ENCODE data around the gene GGCX. TPM values are rescaled to one million over a fixed set of nuclear protein-coding genes. Genes with fewer than 3 reads are reported as not detected.
"Not testable (repeated sequence)": the region's sequence is repeated elsewhere in the genome, so short reads cannot be mapped to it uniquely, and the experiment has no call there.

GGCX gene
- total RNA-seq, 1 donor from 2014 or later: 27.0 TPM

DNA sequence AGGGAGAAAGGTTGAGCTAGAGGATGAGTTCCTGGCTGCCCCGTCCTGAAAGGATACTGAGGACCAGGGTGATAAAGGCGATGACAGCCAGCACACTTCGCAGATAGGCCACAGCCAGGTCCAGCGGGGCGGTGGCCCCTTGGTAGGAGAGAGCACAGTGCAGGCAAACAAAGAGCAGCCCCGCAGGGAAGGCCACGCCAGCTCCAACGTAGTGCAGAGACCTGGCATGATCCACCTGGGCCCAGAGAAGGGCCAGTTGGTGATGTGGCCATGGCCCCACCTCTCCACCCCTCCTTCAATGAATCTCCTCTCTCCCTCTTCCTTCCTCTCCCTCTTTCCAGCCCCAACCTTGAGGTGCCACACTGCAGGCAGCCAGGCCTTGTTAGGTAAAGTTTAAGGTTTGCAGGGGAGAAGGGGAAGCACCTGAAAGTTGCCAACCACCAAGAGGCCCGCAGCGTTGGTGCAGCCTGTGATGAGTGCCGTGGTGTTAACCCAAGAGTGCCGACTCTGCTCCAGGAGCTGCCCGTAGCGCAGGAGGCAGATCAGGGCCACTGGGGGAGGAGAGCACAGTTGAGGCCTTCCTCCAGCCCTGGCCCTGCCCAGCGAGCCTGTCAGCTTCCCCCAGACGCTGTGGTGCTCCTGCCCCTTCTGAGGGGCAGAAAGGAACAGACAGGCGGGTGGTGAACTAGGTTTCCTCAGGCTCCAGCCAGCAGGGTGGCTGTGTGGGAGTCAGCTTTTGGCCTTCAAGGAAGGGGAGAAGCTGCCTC, 38.4 kb upstream of the GGCX start:
- Mint-ChIP-seq H3K4me1 (ENCODE audit: low read depth) (peaks cover 20% of the 10 kb centered on the region), H3K27ac (no peak overlapping the region)
- intact Hi-C loops (cut with micrococcal nuclease): loop anchor here (5.0 kb wide), 2 partner anchors 62 to 182 kb away; partner anchors contain the start of genes MAT2A and SH2D6

DNA sequence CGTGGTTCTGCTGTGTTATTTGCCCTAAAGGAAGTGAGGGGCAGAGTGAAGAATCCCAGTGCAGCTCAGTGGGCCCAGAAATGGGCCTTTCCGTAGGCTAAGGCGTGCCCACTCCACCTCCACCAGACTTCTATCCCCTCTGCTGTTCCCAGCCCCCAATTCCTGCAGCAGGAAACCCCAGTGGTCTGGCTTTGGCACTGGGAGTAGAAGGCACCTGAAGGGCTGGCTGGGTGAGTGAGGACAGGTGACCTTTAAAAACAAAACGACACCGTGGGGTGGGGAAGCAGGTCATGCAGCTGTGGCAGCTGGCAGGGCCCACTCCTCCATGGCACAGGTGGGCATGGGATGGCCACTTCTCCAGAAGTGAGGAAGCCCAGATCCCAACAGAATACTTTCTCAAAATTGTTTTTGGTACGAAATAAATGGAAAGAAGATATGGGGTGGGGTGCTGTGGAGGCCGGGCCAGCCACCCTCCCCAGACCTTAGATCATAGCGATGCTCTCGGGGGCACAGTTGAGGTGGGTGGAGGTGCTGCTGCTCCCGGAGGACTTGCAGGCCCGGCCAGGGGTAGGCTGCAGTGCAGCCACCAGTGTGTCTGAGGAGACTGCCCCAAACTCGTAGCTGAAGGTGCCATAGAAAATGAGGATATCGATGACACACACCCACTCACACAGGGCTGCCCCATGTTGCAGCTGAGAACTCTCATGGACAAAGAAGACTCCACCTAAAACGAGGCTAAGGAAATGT, 37.5 kb upstream of the GGCX start:
- intact Hi-C loops (cut with micrococcal nuclease): loop anchor here (5.0 kb wide), 1 partner anchor 181 kb away; the partner anchor contains the start of gene SH2D6
- no peak overlapping the region for H3K27ac Mint-ChIP-seq
- H3K4me3 Mint-ChIP-seq (ENCODE audit: low read depth): no peak overlapping the region

More for the DNA sequence above, 38.4 kb upstream of the GGCX start:
- DNase-seq (ENCODE audit: low spot score): no peak
- Mint-ChIP-seq H3K9me3 (no peaks in the 10 kb centered on the region), H3K27me3 (ENCODE audit: low read depth) (no peaks in the 10 kb centered on the region), H3K4me3 (ENCODE audit: low read depth) (no peak overlapping the region), H3K36me3 (ENCODE audit: low read depth) (peaks cover 31% of the 10 kb centered on the region)

DNA sequence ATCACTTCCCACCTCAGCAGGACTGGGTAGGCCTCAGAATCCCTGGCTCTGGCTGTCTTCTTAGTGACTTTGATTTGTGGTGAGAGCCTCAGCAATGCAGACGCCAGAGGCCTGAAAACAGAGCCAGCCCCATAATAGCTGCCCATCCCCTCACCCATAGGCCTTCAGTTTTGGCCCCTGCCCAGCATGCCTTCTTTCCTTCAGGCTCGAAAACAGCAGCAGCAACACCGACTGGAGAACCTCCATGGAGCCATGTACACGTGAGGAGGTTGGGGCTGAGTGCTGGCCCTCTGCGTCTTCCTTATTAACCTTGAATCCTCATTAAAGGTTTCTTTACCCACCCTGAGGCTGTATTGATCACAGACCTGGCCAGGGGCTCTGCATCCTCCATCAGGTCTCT, 35.9 kb upstream of the GGCX start:
- Mint-ChIP-seq H3K9me3 (no peaks in the 10 kb centered on the region), H3K36me3 (ENCODE audit: low read depth) (peaks cover 28% of the 10 kb centered on the region), H3K4me3 (ENCODE audit: low read depth) (peak overlapping the region; percentile 96), H3K27me3 (ENCODE audit: low read depth) (no peaks in the 10 kb centered on the region), H3K27ac (no peak overlapping the region), H3K4me1 (ENCODE audit: low read depth) (peaks cover 21% of the 10 kb centered on the region)
- intact Hi-C loops (cut with micrococcal nuclease): loop anchor here (5.0 kb wide), 1 partner anchor 180 kb away; the partner anchor contains the start of gene SH2D6
- DNase-seq (ENCODE audit: low spot score): no peak

More for the DNA sequence above, 37.5 kb upstream of the GGCX start:
- Mint-ChIP-seq H3K36me3 (ENCODE audit: low read depth) (peaks cover 31% of the 10 kb centered on the region), H3K9me3 (no peaks in the 10 kb centered on the region), H3K27me3 (ENCODE audit: low read depth) (no peaks in the 10 kb centered on the region), H3K4me1 (ENCODE audit: low read depth) (peaks cover 25% of the 10 kb centered on the region)
- no peak for DNase-seq (ENCODE audit: low spot score)

DNA sequence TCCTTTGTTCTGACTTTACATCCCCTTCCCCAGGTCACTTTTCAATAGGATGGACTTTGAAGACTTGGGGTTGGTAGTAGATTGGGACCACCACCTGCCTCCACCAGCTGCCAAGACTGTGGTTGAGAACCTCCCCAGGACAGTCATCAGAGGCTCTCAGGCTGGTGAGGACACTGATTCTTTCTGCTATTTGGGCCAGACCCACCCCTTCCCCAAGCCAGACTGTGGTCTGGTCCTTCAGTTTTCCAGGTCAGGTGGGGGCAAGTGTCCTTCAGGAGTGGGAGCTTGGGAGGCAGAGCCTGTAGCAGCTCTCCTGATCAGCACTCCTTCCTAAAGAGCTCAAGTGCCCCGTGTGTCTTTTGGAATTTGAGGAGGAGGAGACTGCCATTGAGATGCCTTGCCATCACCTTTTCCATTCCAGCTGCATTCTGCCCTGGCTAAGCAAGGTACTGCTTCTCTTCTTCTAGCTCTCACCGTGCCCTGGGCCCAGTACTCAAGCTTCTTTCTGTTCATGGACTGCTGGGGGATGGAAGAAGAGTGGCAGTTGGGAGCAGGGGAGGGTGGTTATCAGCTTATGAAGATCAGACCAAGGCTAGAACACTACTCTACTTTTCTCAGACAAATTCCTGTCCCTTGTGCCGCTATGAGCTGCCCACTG, 35.3 kb upstream of the GGCX start:
- peaks cover 28% of the 10 kb centered on the region for H3K36me3 Mint-ChIP-seq (ENCODE audit: low read depth)
- no peak for DNase-seq (ENCODE audit: low spot score)
- no peaks in the 10 kb centered on the region for H3K27me3 Mint-ChIP-seq (ENCODE audit: low read depth)
- H3K4me3 Mint-ChIP-seq (ENCODE audit: low read depth): peak overlapping the region; percentile 96
- H3K27ac Mint-ChIP-seq: no peak overlapping the region
- no peaks in the 10 kb centered on the region for H3K9me3 Mint-ChIP-seq
- intact Hi-C loops (cut with micrococcal nuclease): loop anchor here (5.0 kb wide), 1 partner anchor 179 kb away; the partner anchor contains the start of gene SH2D6
- peaks cover 19% of the 10 kb centered on the region for H3K4me1 Mint-ChIP-seq (ENCODE audit: low read depth)

DNA sequence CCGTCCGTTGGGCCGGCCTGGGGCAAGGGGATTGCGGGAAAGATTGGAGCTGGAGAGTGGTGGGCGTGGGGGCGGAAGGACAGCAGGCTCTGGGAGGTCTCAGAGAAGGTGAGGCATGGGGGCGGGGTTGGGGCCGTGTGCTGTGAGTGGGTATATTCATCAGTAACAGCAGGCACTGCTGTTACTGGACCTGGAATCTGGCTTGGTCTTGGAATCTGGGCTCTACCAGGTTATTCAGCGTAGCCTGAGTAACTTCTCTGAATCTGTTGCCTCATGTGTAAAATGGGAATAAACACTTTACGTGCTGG, 34.7 kb upstream of the GGCX start:
- Mint-ChIP-seq H3K4me3 (ENCODE audit: low read depth) (peak overlapping the region; percentile 96), H3K36me3 (ENCODE audit: low read depth) (peaks cover 32% of the 10 kb centered on the region), H3K27ac (peak overlapping the region; percentile 96), H3K9me3 (no peaks in the 10 kb centered on the region), H3K4me1 (ENCODE audit: low read depth) (peaks cover 18% of the 10 kb centered on the region), H3K27me3 (ENCODE audit: low read depth) (no peaks in the 10 kb centered on the region)
- no peak for DNase-seq (ENCODE audit: low spot score)
- intact Hi-C loops (cut with micrococcal nuclease): loop anchor here (5.0 kb wide), 1 partner anchor 179 kb away; the partner anchor contains the start of gene SH2D6

DNA sequence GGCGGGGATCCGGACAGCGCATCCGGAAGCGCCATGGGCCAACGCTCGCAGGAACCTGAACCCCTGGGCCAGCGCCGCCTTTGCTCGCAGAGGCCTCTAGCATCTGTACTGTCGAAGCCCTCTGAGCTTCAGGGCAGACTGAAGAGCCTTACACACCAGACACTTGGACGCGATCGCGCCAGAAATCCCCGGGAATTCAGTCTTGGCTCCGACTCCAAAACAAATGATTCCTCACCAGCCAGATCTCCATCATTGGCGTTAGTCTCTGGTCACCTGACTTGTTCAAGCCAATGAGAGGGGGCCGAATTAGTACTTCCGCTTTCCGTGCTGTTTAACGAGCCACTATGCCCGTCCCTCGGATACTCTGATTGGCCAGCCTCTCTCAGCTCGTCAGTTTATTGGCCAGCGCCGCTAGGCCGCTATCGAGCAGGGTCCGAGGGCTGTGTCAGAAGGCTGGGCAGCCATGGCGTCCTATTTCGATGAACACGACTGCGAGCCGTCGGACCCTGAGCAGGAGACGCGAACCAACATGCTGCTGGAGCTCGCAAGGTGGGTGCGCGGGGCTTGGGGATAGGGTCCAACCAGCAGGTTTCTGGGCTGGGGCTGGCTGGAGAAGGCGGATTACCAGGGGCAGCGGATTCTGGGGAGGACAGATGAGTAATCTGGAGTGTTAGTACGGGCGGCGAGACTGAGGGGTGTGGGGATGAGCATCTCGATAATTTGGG, 34.2 kb upstream of the GGCX start, which contains the start of gene RNF181:
Gene RNF181 (plus strand): TSS at position 445 of the 725 bp plus-strand sequence. CDS start 19 bp downstream, at position 464.
- intact Hi-C loops (cut with micrococcal nuclease): loop anchor here (1.0 to 5.0 kb wide), 4 partner anchors 15 to 178 kb away; partner anchors contain the start of genes GGCX, SH2D6 and VAMP8
- peak within 1 kb of the TSS; percentile 96 for H3K4me3 Mint-ChIP-seq (ENCODE audit: low read depth)
- H3K4me1 Mint-ChIP-seq (ENCODE audit: low read depth): peaks cover 18% of the 10 kb centered on the region
- H3K36me3 Mint-ChIP-seq (ENCODE audit: low read depth): peaks cover 32% of the 10 kb centered on the region
- DNase-seq (ENCODE audit: low spot score): peak; percentile 91
- peak within 1 kb of the TSS; percentile 96 for H3K27ac Mint-ChIP-seq
- no peaks in the 10 kb centered on the region for H3K9me3 Mint-ChIP-seq
- H3K27me3 Mint-ChIP-seq (ENCODE audit: low read depth): no peaks in the 10 kb centered on the region

DNA sequence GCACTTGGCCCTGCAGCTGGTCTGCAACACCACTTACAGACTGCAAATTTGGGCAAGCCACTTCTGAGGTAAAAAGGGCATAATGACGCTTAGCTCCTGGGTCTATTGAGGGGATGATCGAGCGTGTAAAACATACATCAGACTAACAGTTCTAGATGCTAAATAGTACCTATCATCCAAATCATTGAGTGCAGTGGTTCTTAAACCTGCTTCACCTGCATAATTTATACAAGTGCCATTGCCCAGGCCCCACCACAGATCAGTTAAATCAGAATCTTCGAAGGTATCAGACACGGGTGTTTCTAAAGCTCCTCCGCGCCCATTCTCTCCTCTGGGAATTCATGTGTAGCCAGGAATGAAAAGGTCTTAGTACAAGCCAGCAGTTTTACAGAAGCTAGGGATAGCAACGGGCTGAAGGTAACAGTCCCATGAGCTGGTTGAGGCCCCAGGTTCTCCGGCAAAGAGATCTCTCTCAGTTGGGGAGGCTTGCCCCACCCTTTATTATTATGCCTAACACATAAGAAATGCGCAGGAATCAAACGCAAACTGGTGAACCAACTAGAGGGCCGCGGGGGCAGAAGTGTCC, 33.5 kb upstream of the GGCX start:
- H3K27ac Mint-ChIP-seq: peak overlapping the region; percentile 96
- no peaks in the 10 kb centered on the region for H3K27me3 Mint-ChIP-seq (ENCODE audit: low read depth)
- peaks cover 21% of the 10 kb centered on the region for H3K4me1 Mint-ChIP-seq (ENCODE audit: low read depth)
- intact Hi-C loops (cut with micrococcal nuclease): loop anchor here (1.0 to 5.0 kb wide), 4 partner anchors 16 to 178 kb away; partner anchors contain the start of genes GGCX, SH2D6 and VAMP8
- H3K9me3 Mint-ChIP-seq: no peaks in the 10 kb centered on the region
- peaks cover 32% of the 10 kb centered on the region for H3K36me3 Mint-ChIP-seq (ENCODE audit: low read depth)
- no peak for DNase-seq (ENCODE audit: low spot score)
- peak overlapping the region; percentile 96 for H3K4me3 Mint-ChIP-seq (ENCODE audit: low read depth)

DNA sequence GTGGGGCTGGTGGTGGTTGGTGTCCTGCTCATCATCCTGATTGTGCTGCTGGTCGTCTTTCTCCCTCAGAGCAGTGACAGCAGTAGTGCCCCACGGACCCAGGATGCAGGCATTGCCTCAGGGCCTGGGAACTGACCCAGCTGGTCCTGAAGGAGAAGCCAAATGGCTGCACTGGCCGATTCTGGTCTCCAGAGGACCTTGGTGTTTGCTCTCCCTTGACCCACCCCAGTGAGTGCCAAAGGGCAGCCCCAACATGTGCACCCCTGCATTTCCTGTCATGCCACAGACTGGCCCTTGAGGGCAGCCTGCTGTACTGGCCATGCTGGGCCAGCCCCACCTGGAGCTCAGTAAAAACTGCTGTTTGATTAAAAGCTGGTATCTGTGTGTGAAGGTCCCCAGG, 31.7 kb upstream of the GGCX start:
- intact Hi-C loops (cut with micrococcal nuclease): no loop called here
- no peak overlapping the region for H3K4me3 Mint-ChIP-seq (ENCODE audit: low read depth)
- no peak for DNase-seq (ENCODE audit: low spot score)
- H3K36me3 Mint-ChIP-seq (ENCODE audit: low read depth): peaks cover 23% of the 10 kb centered on the region
- no peak overlapping the region for H3K27ac Mint-ChIP-seq
- H3K27me3 Mint-ChIP-seq (ENCODE audit: low read depth): no peaks in the 10 kb centered on the region
- no peaks in the 10 kb centered on the region for H3K9me3 Mint-ChIP-seq
- peaks cover 27% of the 10 kb centered on the region for H3K4me1 Mint-ChIP-seq (ENCODE audit: low read depth)

DNA sequence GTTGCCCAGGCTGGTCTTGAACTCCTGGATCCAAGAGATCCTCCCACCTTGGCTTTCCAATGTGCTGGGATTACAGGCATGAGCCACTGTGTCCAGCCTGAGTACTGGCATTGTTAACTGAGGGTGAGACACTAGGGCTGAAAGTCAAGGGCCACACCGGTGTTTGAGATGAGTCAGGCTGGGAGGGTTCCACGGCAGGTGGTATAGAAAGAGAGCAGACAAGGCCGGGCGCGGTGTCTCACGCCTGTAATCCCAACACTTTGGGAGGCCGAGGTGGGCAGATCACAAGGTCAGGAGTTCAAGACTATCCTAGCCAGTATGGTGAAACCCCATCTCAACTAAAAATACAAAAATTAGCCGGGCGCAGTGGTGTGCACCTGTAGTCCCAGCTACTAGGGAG, 31.0 kb upstream of the GGCX start:
- intact Hi-C loops (cut with micrococcal nuclease); H3K9me3 Mint-ChIP-seq; H3K27ac Mint-ChIP-seq; H3K27me3 Mint-ChIP-seq (ENCODE audit: low read depth); DNase-seq (ENCODE audit: low spot score); H3K4me3 Mint-ChIP-seq (ENCODE audit: low read depth): not testable (repeated sequence)
- Mint-ChIP-seq H3K4me1 (ENCODE audit: low read depth) (peaks cover 31% of the 10 kb centered on the region), H3K36me3 (ENCODE audit: low read depth) (peaks cover 21% of the 10 kb centered on the region)

DNA sequence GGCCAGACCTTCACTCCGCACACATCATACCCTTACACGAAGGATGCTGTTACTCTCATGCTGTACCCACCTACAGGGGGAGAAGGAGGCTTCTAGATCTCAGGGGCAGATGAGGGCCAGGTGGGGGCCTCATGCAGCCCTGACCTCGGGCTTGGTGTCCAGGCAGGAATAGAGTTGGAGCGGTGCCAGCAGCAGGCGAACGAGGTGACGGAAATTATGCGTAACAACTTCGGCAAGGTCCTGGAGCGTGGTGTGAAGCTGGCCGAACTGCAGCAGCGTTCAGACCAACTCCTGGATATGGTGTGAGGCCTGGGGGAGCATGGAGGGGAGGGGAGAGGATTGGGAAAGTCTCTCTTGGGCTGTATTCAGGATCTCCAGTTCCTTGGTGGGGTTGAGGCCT, 30.3 kb upstream of the GGCX start:
- Mint-ChIP-seq H3K4me1 (ENCODE audit: low read depth) (peaks cover 25% of the 10 kb centered on the region), H3K36me3 (ENCODE audit: low read depth) (peaks cover 13% of the 10 kb centered on the region), H3K27ac (no peak overlapping the region), H3K4me3 (ENCODE audit: low read depth) (no peak overlapping the region), H3K9me3 (no peaks in the 10 kb centered on the region), H3K27me3 (ENCODE audit: low read depth) (no peaks in the 10 kb centered on the region)
- intact Hi-C loops (cut with micrococcal nuclease): no loop called here
- DNase-seq (ENCODE audit: low spot score): no peak

DNA sequence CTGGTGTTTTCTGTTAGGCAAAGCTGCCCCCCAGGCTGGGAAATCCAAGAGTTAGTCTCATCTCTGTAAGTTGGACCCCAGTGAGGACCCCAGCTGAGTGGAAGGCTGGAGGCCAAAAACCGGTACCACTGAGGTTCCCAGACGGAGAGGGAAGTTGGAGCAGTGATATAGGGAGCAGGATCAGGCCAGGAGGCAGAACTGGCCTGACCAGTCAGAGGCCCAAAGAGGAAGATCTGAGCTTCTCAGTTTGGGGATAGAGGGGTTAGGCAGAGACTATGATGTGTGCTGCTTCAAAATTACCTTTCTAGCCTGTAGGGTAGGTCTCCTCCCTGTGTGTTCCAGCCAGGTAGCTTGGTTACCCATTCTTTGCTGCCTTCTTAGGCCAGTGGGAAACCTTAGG, 29.7 kb upstream of the GGCX start:
- no peak overlapping the region for H3K4me3 Mint-ChIP-seq (ENCODE audit: low read depth)
- H3K36me3 Mint-ChIP-seq (ENCODE audit: low read depth): peaks cover 13% of the 10 kb centered on the region
- H3K27me3 Mint-ChIP-seq (ENCODE audit: low read depth): no peaks in the 10 kb centered on the region
- H3K27ac Mint-ChIP-seq: no peak overlapping the region
- intact Hi-C loops (cut with micrococcal nuclease): no loop called here
- H3K4me1 Mint-ChIP-seq (ENCODE audit: low read depth): peaks cover 27% of the 10 kb centered on the region
- H3K9me3 Mint-ChIP-seq: no peaks in the 10 kb centered on the region
- no peak for DNase-seq (ENCODE audit: low spot score)
